Measurements from ENCODE around the gene DDX1.
"Not testable (repeated sequence)": the region's sequence is repeated elsewhere in the genome, so short reads cannot be mapped to it uniquely, and the experiment has no call there.

The DDX1 gene

DNA sequence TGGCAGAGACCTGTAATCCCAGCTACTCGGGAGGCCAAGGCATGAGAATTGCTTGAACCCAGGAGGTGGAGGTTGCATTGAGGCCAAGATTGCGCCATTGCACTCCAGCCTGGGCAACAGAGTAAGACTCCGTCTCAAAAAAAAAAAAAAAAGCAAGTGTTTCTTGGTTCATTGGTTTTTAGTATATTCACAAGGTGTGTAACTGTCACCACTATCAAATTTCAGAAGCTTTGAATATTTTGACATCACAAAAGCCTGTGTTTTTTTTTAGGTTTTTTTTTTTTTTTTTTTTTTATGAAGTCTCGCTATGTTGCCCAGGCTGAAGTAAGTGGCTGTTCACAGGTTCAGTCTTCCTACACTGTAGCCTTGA is 16.7 kb downstream of the DDX1 start:
- TF ChIP-seq GABPA (IDR thresholded peaks at IDR 0.05; ENCODE audit: low read depth), result no peak
- TF ChIP-seq CTCF (IDR thresholded peaks at IDR 0.05; ENCODE audit: insufficient read depth, low read length), result no peak
- TF ChIP-seq, protein P1, sequence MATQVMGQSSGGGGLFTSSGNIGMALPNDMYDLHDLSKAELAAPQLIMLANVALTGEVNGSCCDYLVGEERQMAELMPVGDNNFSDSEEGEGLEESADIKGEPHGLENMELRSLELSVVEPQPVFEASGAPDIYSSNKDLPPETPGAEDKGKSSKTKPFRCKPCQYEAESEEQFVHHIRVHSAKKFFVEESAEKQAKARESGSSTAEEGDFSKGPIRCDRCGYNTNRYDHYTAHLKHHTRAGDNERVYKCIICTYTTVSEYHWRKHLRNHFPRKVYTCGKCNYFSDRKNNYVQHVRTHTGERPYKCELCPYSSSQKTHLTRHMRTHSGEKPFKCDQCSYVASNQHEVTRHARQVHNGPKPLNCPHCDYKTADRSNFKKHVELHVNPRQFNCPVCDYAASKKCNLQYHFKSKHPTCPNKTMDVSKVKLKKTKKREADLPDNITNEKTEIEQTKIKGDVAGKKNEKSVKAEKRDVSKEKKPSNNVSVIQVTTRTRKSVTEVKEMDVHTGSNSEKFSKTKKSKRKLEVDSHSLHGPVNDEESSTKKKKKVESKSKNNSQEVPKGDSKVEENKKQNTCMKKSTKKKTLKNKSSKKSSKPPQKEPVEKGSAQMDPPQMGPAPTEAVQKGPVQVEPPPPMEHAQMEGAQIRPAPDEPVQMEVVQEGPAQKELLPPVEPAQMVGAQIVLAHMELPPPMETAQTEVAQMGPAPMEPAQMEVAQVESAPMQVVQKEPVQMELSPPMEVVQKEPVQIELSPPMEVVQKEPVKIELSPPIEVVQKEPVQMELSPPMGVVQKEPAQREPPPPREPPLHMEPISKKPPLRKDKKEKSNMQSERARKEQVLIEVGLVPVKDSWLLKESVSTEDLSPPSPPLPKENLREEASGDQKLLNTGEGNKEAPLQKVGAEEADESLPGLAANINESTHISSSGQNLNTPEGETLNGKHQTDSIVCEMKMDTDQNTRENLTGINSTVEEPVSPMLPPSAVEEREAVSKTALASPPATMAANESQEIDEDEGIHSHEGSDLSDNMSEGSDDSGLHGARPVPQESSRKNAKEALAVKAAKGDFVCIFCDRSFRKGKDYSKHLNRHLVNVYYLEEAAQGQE (IDR thresholded peaks at IDR 0.05; ENCODE audit: insufficient replicate concordance, low read depth), result no peak
- TF ChIP-seq SPI1 (IDR thresholded peaks at IDR 0.05; ENCODE audit: borderline replicate concordance, low read depth), result no peak
- no peak for TF ChIP-seq POLR2AphosphoS5 (IDR thresholded peaks at IDR 0.05; ENCODE audit: low read depth)
- H3K27me3 ChIP-seq (ENCODE audit: insufficient read depth, poor library complexity, severe bottlenecking), result no peaks in the 10 kb centered on the region
- DNase-seq (ENCODE audit: low read depth in 1 of 2, low spot score in 1 of 2), result no peak
- no peak overlapping the region for H3K4me3 ChIP-seq (replicated peaks; ENCODE audit: insufficient read depth, low read length)
- no peak overlapping the region for H3K27ac ChIP-seq (replicated peaks)

- Histone ChIP-seq H3K27me3 (ENCODE audit: insufficient read depth, poor library complexity, severe bottlenecking) (no peaks in the 10 kb centered on the region), H3K27ac (replicated peaks) (no peak overlapping the region), H3K4me3 (replicated peaks; ENCODE audit: insufficient read depth, low read length) (no peak overlapping the region)
- no peak for DNase-seq (ENCODE audit: low read depth in 1 of 2, low spot score in 1 of 2)
- TF ChIP-seq, protein P1 (IDR thresholded peaks at IDR 0.05; ENCODE audit: insufficient replicate concordance, low read depth), result no peak
- TF ChIP-seq GABPA (IDR thresholded peaks at IDR 0.05; ENCODE audit: low read depth) (no peak), SPI1 (IDR thresholded peaks at IDR 0.05; ENCODE audit: borderline replicate concordance, low read depth) (no peak), CTCF (IDR thresholded peaks at IDR 0.05; ENCODE audit: insufficient read depth, low read length) (no peak), POLR2AphosphoS5 (IDR thresholded peaks at IDR 0.05; ENCODE audit: low read depth) (no peak)
These were observed 17.8 kb downstream of the DDX1 start for GRCh38 chr2:15609341-15610042.

- H3K27ac ChIP-seq (replicated peaks), result no peak overlapping the region
- no peak overlapping the region for H3K4me3 ChIP-seq (replicated peaks; ENCODE audit: insufficient read depth, low read length)
- TF ChIP-seq CTCF (IDR thresholded peaks at IDR 0.05; ENCODE audit: insufficient read depth, low read length), result no peak
- TF ChIP-seq, protein P1 (IDR thresholded peaks at IDR 0.05; ENCODE audit: insufficient replicate concordance, low read depth), result no peak
- no peak for TF ChIP-seq POLR2AphosphoS5 (IDR thresholded peaks at IDR 0.05; ENCODE audit: low read depth)
- TF ChIP-seq SPI1 (IDR thresholded peaks at IDR 0.05; ENCODE audit: borderline replicate concordance, low read depth), result no peak
- no peak for TF ChIP-seq GABPA (IDR thresholded peaks at IDR 0.05; ENCODE audit: low read depth)
- DNase-seq (ENCODE audit: low read depth in 1 of 2, low spot score in 1 of 2), result no peak
- H3K27me3 ChIP-seq (ENCODE audit: insufficient read depth, poor library complexity, severe bottlenecking), result no peaks in the 10 kb centered on the region
These were observed 18.8 kb downstream of the DDX1 start for GRCh38 chr2:15610430-15610952.

DNA sequence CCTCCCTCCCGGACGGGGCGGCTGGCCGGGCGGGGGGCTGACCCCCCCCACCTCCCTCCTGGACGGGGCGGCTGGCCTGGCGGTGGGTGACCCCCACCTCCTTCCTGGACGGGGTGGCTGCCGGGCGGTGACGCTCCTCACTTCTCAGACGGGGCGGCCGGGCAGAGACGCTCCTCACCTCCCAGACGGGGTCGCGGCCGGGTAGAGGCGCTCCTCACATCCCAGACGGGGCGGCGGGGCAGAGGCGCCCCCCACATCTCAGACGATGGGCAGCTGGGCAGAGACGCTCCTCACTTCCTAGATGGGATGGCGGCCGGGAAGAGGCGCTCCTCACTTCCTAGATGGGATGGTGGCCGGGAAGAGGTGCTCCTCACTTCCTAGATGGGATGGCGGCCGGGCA is 20.4 kb downstream of the DDX1 start:
- DNase-seq (ENCODE audit: low read depth in 1 of 2, low spot score in 1 of 2); H3K27ac ChIP-seq (replicated peaks); H3K4me3 ChIP-seq (replicated peaks; ENCODE audit: insufficient read depth, low read length); H3K27me3 ChIP-seq (ENCODE audit: insufficient read depth, poor library complexity, severe bottlenecking): not testable (repeated sequence)

All from HL-60 (cell line).